B cell (primary cell): ENCODE measurements around the gene RCC2.

Source experiments
- EZH2 ChIP-seq: IDR thresholded peaks from 2 replicates; pipeline ENCODE4 v1.6.1; 2012; ENCODE audit warnings: borderline replicate concordance, low read depth, mild to moderate bottlenecking, moderate library complexity, low read length; ENCODE audit not compliant: insufficient read depth, poor library complexity, severe bottlenecking
- TF ChIP-seq, protein P1 (sequence below): fragments of 200-600 bp; IDR thresholded peaks from one replicate; pipeline ENCODE4 v1.8.0; 2022; ENCODE audit warnings: antibody characterized with exemption, mild to moderate bottlenecking

DNA sequence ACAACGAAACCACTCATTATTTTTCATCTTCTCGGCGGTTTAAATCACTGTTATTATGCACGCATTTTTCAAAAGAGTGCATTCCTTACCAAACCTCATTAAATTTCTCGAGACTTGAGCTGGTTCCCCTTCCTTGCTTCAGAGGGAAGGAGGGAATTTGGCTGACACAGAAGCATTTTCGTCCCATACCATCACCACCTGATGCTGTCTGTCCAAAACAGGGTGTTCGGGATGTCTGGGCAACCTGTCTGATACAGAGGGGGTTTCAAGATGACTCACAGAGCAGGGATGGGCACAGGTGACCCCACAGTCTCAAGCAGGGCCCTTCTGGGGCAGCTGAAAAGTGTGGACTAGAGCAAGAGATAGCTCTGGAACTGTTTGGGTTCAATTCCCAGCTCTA is 12.3 kb upstream of the RCC2 start:
- TF ChIP-seq, protein P1, sequence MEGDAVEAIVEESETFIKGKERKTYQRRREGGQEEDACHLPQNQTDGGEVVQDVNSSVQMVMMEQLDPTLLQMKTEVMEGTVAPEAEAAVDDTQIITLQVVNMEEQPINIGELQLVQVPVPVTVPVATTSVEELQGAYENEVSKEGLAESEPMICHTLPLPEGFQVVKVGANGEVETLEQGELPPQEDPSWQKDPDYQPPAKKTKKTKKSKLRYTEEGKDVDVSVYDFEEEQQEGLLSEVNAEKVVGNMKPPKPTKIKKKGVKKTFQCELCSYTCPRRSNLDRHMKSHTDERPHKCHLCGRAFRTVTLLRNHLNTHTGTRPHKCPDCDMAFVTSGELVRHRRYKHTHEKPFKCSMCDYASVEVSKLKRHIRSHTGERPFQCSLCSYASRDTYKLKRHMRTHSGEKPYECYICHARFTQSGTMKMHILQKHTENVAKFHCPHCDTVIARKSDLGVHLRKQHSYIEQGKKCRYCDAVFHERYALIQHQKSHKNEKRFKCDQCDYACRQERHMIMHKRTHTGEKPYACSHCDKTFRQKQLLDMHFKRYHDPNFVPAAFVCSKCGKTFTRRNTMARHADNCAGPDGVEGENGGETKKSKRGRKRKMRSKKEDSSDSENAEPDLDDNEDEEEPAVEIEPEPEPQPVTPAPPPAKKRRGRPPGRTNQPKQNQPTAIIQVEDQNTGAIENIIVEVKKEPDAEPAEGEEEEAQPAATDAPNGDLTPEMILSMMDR, result no peak
- TF ChIP-seq EZH2, result no peak
